Mesenchymal stem cell (in vitro differentiated cells and primary cell): ENCODE data around the gene ZBTB47.

Experiments used
- DNase-seq: peaks from one replicate; pipeline ENCODE4 v3.0.0-alpha.2; 2013
- H2AFZ ChIP-seq: one replicate; pipeline ENCODE4 v1.6.1; 2013; ENCODE audit warnings: low read depth, mild to moderate bottlenecking, control low read depth, inconsistent platforms, low read length, moderate library complexity
- H2AK5ac ChIP-seq: 2 replicates; pipeline ENCODE4 v1.6.1; 2013; ENCODE audit warnings: low read length, moderate library complexity, mild to moderate bottlenecking, inconsistent platforms; ENCODE audit not compliant: severe bottlenecking
- H2BK120ac ChIP-seq: one replicate; pipeline ENCODE4 v1.6.1; 2013; ENCODE audit warnings: low read depth, mild to moderate bottlenecking, inconsistent platforms, low read length, moderate library complexity
- H2BK12ac ChIP-seq, 2 experiments: one replicate each; pipeline ENCODE4 v1.6.1; 2013; ENCODE audit warnings: inconsistent platforms in 2 of 2, low read length in 2 of 2, mild to moderate bottlenecking in 2 of 2, moderate library complexity in 2 of 2, control low read depth in 1 of 2
- H2BK15ac ChIP-seq: one replicate; pipeline ENCODE4 v1.6.1; 2013; ENCODE audit warnings: mild to moderate bottlenecking, low read depth, inconsistent platforms; ENCODE audit not compliant: poor library complexity, severe bottlenecking
- H2BK5ac ChIP-seq: 2 replicates; pipeline ENCODE4 v1.6.1; 2013; ENCODE audit warnings: low read depth, mild to moderate bottlenecking, low read length, control low read depth, inconsistent platforms; ENCODE audit not compliant: poor library complexity, severe bottlenecking
- H3K14ac ChIP-seq, 2 experiments: one replicate each; pipeline ENCODE4 v1.6.1; 2013; ENCODE audit warnings: inconsistent platforms in 2 of 2, low read length in 2 of 2, control low read depth in 1 of 2, mild to moderate bottlenecking in 1 of 2, moderate library complexity in 1 of 2
- H3K18ac ChIP-seq, 2 experiments: one replicate each; pipeline ENCODE4 v1.6.1; 2013; ENCODE audit warnings: inconsistent platforms in 2 of 2, low read length in 2 of 2, control low read depth in 1 of 2, low read depth in 1 of 2, mild to moderate bottlenecking in 1 of 2
- H3K23ac ChIP-seq, 2 experiments: one replicate each; pipeline ENCODE4 v1.6.1; 2013; ENCODE audit warnings: inconsistent platforms in 2 of 2, low read length in 2 of 2, mild to moderate bottlenecking in 2 of 2, moderate library complexity in 2 of 2, control low read depth in 1 of 2
- H3K27ac ChIP-seq: 2 replicates; pipeline ENCODE4 v1.5.1; 2013; ENCODE audit warnings: mild to moderate bottlenecking, moderate library complexity, low read length, control low read depth, inconsistent platforms; ENCODE audit not compliant: poor library complexity, severe bottlenecking
- H3K27me3 ChIP-seq, 2 experiments: 2 replicates each; pipeline versions ENCODE4 v1.6.1 to v1.7.0; 2013; ENCODE audit warnings: low read length in 2 of 2, mild to moderate bottlenecking in 2 of 2, moderate library complexity in 2 of 2, control low read depth in 1 of 2, inconsistent platforms in 1 of 2; ENCODE audit not compliant: control insufficient read depth in 1 of 2, insufficient read depth in 1 of 2
- H3K36me3 ChIP-seq, 2 experiments: 2 replicates each; pipeline versions ENCODE4 v1.6.1 to v1.7.0; 2013; ENCODE audit warnings: low read length in 2 of 2, control low read depth in 1 of 2, inconsistent platforms in 1 of 2, low read depth in 1 of 2, mild to moderate bottlenecking in 1 of 2; ENCODE audit not compliant: insufficient read depth in 2 of 2, control insufficient read depth in 1 of 2
- H3K4ac ChIP-seq, 2 experiments: one replicate each; pipeline ENCODE4 v1.6.1; 2013; ENCODE audit warnings: inconsistent platforms in 2 of 2, low read length in 2 of 2, mild to moderate bottlenecking in 2 of 2, moderate library complexity in 2 of 2, control low read depth in 1 of 2, low read depth in 1 of 2
- H3K4me1 ChIP-seq: 2 replicates; pipeline ENCODE4 v1.6.1; 2013; ENCODE audit warnings: low read depth, low read length, control low read depth; ENCODE audit not compliant: control insufficient read depth, insufficient read depth
- H3K4me2 ChIP-seq: 2 replicates; pipeline ENCODE4 v1.6.1; 2013; ENCODE audit warnings: low read length, mild to moderate bottlenecking, inconsistent platforms; ENCODE audit not compliant: poor library complexity, severe bottlenecking
- H3K4me3 ChIP-seq, 2 experiments: 2 replicates each; pipeline versions ENCODE4 v1.5.1 to v1.7.0; 2013; ENCODE audit warnings: low read length in 2 of 2, mild to moderate bottlenecking in 2 of 2, control low read depth in 1 of 2, low read depth in 1 of 2; ENCODE audit not compliant: insufficient read depth in 1 of 2
- H3K79me1 ChIP-seq: replicated peaks from 2 replicates; pipeline ENCODE4 v1.6.1; 2013; ENCODE audit warnings: mild to moderate bottlenecking, control low read depth, low read length, inconsistent platforms; ENCODE audit not compliant: poor library complexity, severe bottlenecking
- H3K9ac ChIP-seq: 2 replicates; pipeline ENCODE4 v1.7.0; 2013; ENCODE audit warnings: mild to moderate bottlenecking, low read length, moderate library complexity
- H3K9me3 ChIP-seq: 2 replicates; pipeline ENCODE4 v1.7.0; 2013; ENCODE audit warnings: mild to moderate bottlenecking, low read length; ENCODE audit not compliant: control insufficient read depth
- H4K8ac ChIP-seq: one replicate; pipeline ENCODE4 v1.6.1; 2013; ENCODE audit warnings: inconsistent platforms, mild to moderate bottlenecking, low read length, moderate library complexity
- H4K91ac ChIP-seq: one replicate; pipeline ENCODE4 v1.6.1; 2013; ENCODE audit warnings: mild to moderate bottlenecking, low read length, inconsistent platforms
- WGBS: methylation state at CpG from one replicate; pipeline ENCODE4 v1.1.7; 2013; ENCODE audit warnings: mixed read lengths; 5-methylcytosine and 5-hydroxymethylcytosine counted together

ZBTB47 gene

DNA sequence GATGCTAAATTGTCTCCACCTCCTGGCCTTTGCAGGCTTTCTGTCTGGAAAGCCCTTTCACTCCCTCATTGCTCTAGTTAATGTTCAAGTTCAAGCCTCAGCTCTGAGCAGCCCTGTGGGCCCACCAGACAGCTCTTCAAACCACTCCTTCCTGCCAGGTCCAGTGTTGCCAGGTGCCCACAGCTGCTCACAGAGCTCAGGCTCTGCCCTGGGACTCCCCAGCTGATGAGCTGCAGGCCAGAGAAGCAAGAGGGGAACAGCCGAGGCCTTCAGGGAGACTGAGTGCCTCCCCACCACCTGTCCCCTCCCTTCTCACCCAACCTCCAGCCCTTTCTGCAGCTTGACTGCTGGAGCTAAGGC lies 1.3 kb upstream of the ZBTB47 start:
- Histone ChIP-seq H2BK12ac (peak overlapping the region; percentile 19 to 31), H3K9ac (peak overlapping the region; percentile 92), H2BK120ac (peak overlapping the region; percentile 2), H3K23ac (no peak overlapping the region), H3K14ac (peak overlapping the region in 1 of 2 experiments; percentile 18), H3K27ac (peak overlapping the region; percentile 91), H2BK15ac (peak overlapping the region; percentile 2), H3K4me1 (peaks cover 62% of the 10 kb centered on the region), H3K4me2 (peak overlapping the region; percentile 44), H2BK5ac (peak overlapping the region; percentile 63), H2AFZ (no peak overlapping the region), H3K9me3 (no peaks in the 10 kb centered on the region), H3K27me3 (no peaks in the 10 kb centered on the region), H4K91ac (peak overlapping the region; percentile 19), H3K36me3 (peaks cover 19 to 44% of the 10 kb centered on the region in 2 experiments), H2AK5ac (peak overlapping the region; percentile 28), H3K4ac (peak overlapping the region in 1 of 2 experiments; percentile 83), H3K4me3 (peak overlapping the region in 1 of 2 experiments; percentile 90), H3K18ac (peak overlapping the region; percentile 31 to 49), H3K79me1 (peaks cover 28% of the 10 kb centered on the region), H4K8ac (peak overlapping the region; percentile 76)
- 60% methylated on average over 1 of the region's 1 CpG for WGBS
- no peak for DNase-seq

DNA sequence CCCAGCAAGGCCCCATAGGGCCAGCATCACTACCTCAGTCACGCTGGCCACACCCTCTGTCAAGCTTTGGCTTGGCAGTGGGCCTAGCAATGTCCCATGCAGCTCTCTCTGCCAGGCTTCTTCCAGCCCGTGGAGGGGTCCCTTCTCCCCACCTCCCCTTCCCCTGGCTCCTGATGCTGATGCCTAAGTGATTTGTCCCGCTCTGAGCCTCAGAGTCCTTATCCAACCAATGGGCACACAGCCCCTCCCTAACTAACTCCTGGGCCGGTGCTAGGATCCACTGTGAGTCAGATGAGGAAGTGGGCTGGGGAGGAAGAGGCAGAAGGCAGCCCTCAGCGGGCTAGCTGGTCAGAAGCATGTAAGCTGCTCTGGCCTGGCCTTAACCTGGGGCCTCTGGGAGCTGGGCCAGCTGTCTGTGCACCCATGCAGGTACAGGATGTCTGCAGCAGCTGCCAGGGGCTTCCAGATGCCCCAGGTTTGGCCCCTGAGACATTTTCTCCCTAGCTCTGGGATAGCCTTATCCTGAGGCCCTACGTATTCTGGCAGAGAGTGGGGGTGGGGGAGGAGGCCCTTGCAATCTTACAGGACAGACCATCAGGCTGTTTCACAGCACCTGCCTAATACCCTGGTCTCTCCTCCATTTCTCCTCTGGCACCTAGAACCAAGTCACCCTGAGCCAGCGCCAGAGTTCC lies 740 bp upstream of the ZBTB47 start:
- Histone ChIP-seq H2BK5ac (peak overlapping the region; percentile 63), H3K4me1 (peaks cover 64% of the 10 kb centered on the region), H3K27ac (peak overlapping the region; percentile 91), H3K9ac (peak overlapping the region; percentile 92), H4K8ac (peak overlapping the region; percentile 84), H2BK120ac (no peak overlapping the region), H3K79me1 (peaks cover 29% of the 10 kb centered on the region), H3K4ac (peak overlapping the region; percentile 83 to 93), H4K91ac (peak overlapping the region; percentile 90), H3K18ac (peak overlapping the region; percentile 24 to 95), H2BK15ac (peak overlapping the region; percentile 2), H3K4me2 (peak overlapping the region; percentile 90), H3K27me3 (no peaks in the 10 kb centered on the region), H3K36me3 (peaks cover 23 to 44% of the 10 kb centered on the region in 2 experiments), H3K4me3 (peak overlapping the region; percentile 74 to 90), H3K14ac (peak overlapping the region in 1 of 2 experiments; percentile 75), H3K9me3 (no peaks in the 10 kb centered on the region), H2AFZ (no peak overlapping the region), H3K23ac (peak overlapping the region in 1 of 2 experiments; percentile 35), H2AK5ac (peak overlapping the region; percentile 88), H2BK12ac (peak overlapping the region; percentile 32 to 55)
- peak; percentile 83 for DNase-seq
- 31% methylated on average over 6 of the region's 7 CpGs for WGBS

DNA sequence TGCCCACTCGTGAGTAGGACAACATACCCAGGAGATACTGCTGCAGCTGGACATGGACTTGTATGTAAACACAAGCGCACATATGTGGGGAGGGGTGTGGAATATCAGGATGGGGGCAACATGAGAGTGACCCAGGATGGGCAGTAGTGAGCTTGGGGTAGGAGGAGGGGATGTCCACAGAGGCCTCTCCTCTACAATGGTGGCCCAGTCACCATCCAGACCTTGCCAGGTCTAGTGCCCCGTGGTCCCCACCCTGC lies 266 bp upstream of the ZBTB47 start:
- H3K27me3 ChIP-seq = no peaks in the 10 kb centered on the region
- peaks cover 26 to 42% of the 10 kb centered on the region in 2 experiments for H3K36me3 ChIP-seq
- peak overlapping the region; percentile 83 for H2BK15ac ChIP-seq
- peak overlapping the region; percentile 32 to 34 for H2BK12ac ChIP-seq
- H2BK5ac ChIP-seq = peak overlapping the region; percentile 51
- 54% methylated on average over 3 of the region's 3 CpGs for whole genome bisulfite sequencing
- H3K27ac ChIP-seq = peak overlapping the region; percentile 91
- no peaks in the 10 kb centered on the region for H3K9me3 ChIP-seq
- H3K4ac ChIP-seq = peak overlapping the region; percentile 62 to 93
- peak overlapping the region; percentile 84 for H4K8ac ChIP-seq
- peaks cover 26% of the 10 kb centered on the region for H3K79me1 ChIP-seq
- peak overlapping the region; percentile 90 for H4K91ac ChIP-seq
- H2BK120ac ChIP-seq = no peak overlapping the region
- peak; percentile 14 for DNase-seq
- peak overlapping the region; percentile 90 for H3K4me2 ChIP-seq
- peak overlapping the region; percentile 92 for H3K9ac ChIP-seq
- peak overlapping the region; percentile 88 for H2AK5ac ChIP-seq
- H3K14ac ChIP-seq = peak overlapping the region in 1 of 2 experiments; percentile 75
- H3K23ac ChIP-seq = peak overlapping the region in 1 of 2 experiments; percentile 66
- no peak overlapping the region for H2AFZ ChIP-seq
- H3K18ac ChIP-seq = peak overlapping the region; percentile 89 to 95
- H3K4me3 ChIP-seq = peak overlapping the region; percentile 74 to 90
- peaks cover 63% of the 10 kb centered on the region for H3K4me1 ChIP-seq

DNA sequence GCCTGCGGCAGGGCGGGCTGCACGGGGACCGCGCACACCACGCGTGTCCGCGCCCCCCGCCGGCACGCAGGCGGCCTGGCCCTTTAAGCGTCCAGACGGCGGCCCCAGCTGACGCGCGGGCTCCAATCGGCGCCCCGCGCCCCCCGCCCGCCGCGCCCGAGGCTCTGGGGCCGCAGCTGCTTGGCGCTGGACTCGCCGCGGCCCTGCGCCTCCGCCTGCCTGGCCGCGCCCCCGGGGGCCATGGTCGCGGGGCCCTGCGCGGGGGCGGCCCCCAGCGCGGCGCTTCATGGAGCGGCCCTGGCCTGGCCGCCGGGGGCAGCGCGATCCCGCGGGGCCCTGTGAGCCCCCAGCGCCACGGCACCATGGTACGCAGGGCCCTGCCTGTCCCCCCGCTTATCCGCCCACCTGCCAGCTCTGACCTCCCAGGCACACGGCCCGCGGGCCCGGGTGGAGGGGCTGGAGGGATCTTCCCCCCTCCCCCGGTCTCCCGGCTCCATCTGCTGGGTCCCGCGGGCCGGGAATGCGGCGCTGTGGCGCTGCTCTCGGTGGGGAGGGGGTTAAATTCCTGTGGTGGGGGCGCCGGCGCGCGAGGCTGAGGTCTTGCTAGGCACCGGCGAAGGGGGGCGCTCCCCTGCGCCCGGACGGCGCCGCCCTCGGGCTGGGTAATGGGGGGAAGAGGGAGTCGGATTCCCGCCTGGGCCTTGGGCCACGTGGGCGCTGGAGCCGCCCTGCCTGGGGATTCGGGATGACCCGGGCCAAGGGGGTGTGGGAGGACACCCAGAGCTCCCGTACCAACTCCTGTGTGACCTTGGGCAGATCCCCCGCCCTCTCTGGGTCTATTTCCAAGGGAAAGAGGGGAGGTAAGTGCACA lies 1.1 kb downstream of the ZBTB47 start:
- H2AK5ac ChIP-seq = no peak overlapping the region
- H3K79me1 ChIP-seq = peaks cover 31% of the 10 kb centered on the region
- peak overlapping the region; percentile 87 to 95 for H3K18ac ChIP-seq
- peak; percentile 55 for DNase-seq
- H3K14ac ChIP-seq = peak overlapping the region in 1 of 2 experiments; percentile 63
- H3K4me2 ChIP-seq = peak overlapping the region; percentile 90
- H3K27ac ChIP-seq = peak overlapping the region; percentile 5
- H3K23ac ChIP-seq = peak overlapping the region in 1 of 2 experiments; percentile 47
- peaks cover 39 to 40% of the 10 kb centered on the region in 2 experiments for H3K36me3 ChIP-seq
- peak overlapping the region in 1 of 2 experiments; percentile 81 for H2BK12ac ChIP-seq
- peak overlapping the region; percentile 89 for H4K91ac ChIP-seq
- H3K4me1 ChIP-seq = peaks cover 69% of the 10 kb centered on the region
- peak overlapping the region; percentile 57 to 93 for H3K4ac ChIP-seq
- H2AFZ ChIP-seq = peak overlapping the region; percentile 15
- peak overlapping the region; percentile 92 for H3K9ac ChIP-seq
- peak overlapping the region; percentile 73 for H2BK15ac ChIP-seq
- no peaks in the 10 kb centered on the region for H3K9me3 ChIP-seq
- 1% methylated on average over 55 of the region's 94 CpGs for WGBS
- H2BK5ac ChIP-seq = no peak overlapping the region
- peak overlapping the region; percentile 94 for H4K8ac ChIP-seq
- no peaks in the 10 kb centered on the region for H3K27me3 ChIP-seq
- H3K4me3 ChIP-seq = peak overlapping the region; percentile 74 to 90
- peak overlapping the region; percentile 90 for H2BK120ac ChIP-seq
